GM12873 (cell line): ENCODE results near the gene POU2AF2.

Source experiments
- TF ChIP-seq, protein P1 (sequence below): IDR thresholded peaks from 2 replicates; pipeline ENCODE4 v1.5.1; 2012; ENCODE audit warnings: low read depth, mild to moderate bottlenecking, moderate library complexity, low read length, control low read depth; ENCODE audit not compliant: insufficient read depth; ENCODE audit errors: missing control alignments

Gene POU2AF2

DNA sequence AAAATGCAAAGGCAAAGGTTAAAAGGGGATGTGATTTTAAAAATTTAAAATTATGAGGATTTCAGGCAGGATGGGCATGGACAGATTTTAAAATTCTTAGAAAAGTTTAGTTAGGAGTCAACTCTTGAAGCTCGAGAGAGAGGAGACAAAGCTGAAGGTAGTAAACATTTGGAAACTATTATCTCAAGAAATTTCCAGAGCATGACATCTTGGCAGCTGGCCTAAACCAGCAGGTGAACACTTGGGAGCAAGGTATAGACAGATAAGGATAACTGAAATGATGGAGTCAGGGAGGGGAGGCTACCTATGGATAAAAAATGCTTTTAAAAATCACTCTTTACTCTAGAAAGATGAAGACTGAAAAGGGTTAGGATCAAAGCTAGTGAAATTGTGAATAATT, 66.6 kb downstream of the POU2AF2 start:
- TF ChIP-seq, protein P1, sequence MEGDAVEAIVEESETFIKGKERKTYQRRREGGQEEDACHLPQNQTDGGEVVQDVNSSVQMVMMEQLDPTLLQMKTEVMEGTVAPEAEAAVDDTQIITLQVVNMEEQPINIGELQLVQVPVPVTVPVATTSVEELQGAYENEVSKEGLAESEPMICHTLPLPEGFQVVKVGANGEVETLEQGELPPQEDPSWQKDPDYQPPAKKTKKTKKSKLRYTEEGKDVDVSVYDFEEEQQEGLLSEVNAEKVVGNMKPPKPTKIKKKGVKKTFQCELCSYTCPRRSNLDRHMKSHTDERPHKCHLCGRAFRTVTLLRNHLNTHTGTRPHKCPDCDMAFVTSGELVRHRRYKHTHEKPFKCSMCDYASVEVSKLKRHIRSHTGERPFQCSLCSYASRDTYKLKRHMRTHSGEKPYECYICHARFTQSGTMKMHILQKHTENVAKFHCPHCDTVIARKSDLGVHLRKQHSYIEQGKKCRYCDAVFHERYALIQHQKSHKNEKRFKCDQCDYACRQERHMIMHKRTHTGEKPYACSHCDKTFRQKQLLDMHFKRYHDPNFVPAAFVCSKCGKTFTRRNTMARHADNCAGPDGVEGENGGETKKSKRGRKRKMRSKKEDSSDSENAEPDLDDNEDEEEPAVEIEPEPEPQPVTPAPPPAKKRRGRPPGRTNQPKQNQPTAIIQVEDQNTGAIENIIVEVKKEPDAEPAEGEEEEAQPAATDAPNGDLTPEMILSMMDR: no peak

DNA sequence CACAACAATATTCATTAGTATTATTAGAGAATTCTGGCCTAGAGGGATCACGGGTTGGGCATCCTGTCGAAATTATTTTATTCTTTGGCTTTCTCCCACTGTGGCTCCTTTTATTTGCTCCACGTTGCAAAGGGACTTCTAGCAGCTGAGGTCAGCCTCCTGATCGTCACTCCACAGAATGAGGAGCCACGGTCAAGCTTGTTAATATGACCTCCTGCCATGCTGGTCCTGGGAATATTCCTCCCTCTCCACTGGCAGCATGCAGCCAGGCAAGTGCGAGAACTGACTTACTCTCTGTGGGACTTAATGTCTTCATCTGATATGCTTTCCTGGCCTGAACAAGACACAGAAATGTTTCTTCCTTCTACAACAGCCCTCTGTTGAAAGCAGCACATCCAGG, 73.8 kb downstream of the POU2AF2 start:
- TF ChIP-seq, protein P1: no peak

DNA sequence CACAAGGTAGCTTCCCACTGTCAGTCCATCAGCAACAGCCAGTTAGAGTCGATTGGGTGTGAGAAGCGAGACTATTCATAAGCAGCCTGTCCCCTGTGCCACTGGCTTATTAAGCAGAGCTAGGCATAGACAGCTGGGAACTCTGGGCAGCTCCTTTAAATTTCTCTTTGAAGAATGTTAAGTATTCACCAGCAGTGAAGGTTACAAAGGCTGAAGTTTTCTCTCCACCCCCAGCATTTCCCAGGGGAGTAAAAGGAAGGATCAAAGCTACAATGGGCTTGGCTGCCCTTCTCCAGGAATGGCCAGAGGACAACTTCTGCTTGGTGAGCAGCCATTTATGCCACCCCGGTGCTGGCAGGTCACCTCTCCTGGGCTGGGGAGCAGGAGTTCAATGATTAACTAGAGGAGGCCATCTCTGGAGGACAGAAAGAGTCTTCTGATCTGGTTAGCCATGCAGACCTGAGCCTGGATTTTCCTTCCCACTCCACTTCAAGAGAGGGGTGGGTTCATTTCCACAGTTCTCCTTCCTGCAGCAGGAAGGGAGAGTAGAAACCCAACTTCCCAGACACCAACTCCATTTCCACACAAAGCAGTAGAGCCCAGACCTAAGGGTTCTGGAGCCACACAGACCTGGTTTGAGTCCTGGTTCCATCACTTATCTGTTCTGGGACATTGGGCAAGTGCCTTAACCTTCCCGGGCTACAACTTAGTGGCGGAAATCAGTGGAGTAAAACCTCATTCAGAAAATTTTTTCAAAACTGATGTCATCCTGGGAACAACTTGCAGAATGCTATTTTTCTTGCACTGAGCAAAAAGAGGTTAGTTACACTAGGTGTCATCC, 75.4 kb downstream of the POU2AF2 start:
- TF ChIP-seq, protein P1: no peak

DNA sequence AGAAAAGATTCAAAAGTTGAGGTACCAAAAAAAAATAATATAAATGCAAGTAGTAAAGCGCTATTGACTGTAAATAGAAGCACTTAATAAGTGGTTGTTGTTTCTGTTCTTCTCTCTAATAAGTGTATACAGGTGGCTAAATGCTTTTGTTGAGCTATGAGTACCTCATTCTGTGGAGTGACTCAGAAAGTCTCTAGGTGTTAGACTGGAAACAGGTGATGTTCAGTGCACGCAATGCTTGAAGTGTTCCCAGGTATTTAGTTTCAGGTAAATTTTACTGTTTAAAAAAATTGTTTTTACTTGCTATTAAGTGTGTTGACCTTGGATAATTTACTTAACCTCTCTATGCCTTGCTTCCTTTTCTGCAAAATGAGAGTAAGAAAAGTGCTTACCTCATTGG, 77.0 kb downstream of the POU2AF2 start:
- TF ChIP-seq, protein P1: no peak

DNA sequence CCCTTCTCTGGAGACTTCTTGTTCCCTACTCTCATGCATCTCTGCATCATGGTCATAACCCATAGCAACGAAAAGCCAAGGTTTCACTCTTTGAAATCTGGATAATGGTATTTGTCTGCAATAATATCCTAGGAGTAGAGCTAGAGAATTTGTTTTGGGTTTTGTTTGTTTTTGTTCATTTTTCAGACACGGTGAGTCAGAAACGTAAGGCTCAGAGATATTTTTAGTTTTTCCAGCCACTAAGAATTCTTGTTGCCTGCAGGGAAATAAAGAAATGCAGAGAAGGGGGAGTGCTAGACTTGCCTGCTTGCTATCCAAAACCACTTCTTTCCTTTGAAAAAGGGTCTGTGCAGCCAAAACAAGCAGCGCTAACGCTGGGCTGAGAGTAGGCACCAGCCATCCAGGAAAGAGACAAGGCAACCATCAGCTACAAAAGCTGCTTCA, 78.8 kb downstream of the POU2AF2 start:
- TF ChIP-seq, protein P1: no peak

GRCh38 chr11:111325259-111325658, 79.7 kb downstream of the POU2AF2 start:
- TF ChIP-seq, protein P1: no peak

DNA sequence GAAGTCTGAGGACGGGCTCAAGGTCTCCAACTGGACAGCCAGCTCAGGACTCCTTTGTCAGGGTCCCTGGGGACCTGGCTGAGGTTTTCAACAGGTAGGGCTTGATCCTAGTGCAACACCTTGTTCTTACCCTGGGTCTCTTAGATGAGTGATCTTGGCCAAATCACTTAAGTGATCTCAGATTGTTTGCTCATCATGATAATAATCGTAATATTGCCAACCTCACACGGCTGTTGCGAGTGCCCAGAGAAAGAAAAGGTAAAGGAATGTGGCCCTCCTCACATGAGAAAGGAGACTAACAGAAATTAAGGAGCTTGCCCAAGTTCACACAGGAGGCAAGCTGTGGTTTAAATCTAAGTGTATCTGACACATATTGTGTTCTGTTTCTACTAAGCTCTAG, 81.3 kb downstream of the POU2AF2 start:
- TF ChIP-seq, protein P1: no peak
